ENCODE measurements around the gene TMPRSS4. TPM values are rescaled to one million over a fixed set of nuclear protein-coding genes. Genes with fewer than 3 reads are reported as not detected.

TMPRSS4 gene
- total and polyA plus RNA-seq, 2 donors (not counting 1 experiment from before 2014, with no cell fraction given) = not detected

DNA sequence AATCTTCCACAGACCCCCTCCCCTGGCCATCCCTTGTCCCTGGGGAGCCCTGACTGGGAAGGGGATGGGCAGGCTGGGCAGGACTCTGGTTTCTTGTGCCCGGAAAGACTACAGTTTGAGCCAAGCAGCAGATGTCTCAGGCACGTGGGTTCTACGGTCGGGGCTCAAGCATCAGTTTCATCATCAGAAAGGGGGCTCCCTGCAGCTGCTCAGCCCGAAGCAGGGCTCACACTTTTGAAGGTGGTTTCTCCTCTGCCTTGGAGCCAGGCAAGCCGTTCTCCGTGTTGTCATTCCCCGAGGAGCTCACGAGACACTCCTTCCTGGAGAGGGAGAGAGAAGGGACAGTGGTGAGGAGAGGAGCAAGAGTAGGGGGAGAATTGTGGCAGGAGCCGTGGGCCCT is 59.9 kb downstream of the TMPRSS4 start:
- peaks cover 55% of the 10 kb centered on the region for H3K27me3 Mint-ChIP-seq
- WGBS (ENCODE audit: insufficient coverage) = 80% methylated on average over 9 of the region's 10 CpGs

More for the DNA sequence above, 59.9 kb downstream of the TMPRSS4 start:
- Histone ChIP-seq H3K4me2 (replicated peaks; ENCODE audit: low read depth, low read length, poor library complexity, severe bottlenecking) (no peak overlapping the region), H3K4me1 (ENCODE audit: control insufficient read depth in 2 of 2, insufficient read depth in 2 of 2, low read length in 2 of 2) (no peaks in the 10 kb centered on the region), H2AFZ (ENCODE audit: insufficient read depth, low read depth, low read length, poor library complexity, severe bottlenecking) (no peak overlapping the region), H3K9ac (ENCODE audit: low read length) (no peak overlapping the region), H3K27me3 (replicated peaks in 1 of 4; ENCODE audit: control extremely low read depth in 1 of 4, control insufficient read depth in 3 of 4, insufficient read depth in 4 of 4, low read length in 3 of 4) (peaks cover 0 to 17% (median 5%) of the 10 kb centered on the region in 4 experiments), H3K36me3 (replicated peaks in 1 of 2; ENCODE audit: control extremely low read depth in 1 of 2, control insufficient read depth in 1 of 2, extremely low read depth in 1 of 2, insufficient read depth in 2 of 2, low read length in 1 of 2) (no peaks in the 10 kb centered on the region), H3K79me2 (ENCODE audit: control insufficient read depth, insufficient read depth, low read length) (no peaks in the 10 kb centered on the region), H3K9me3 (ENCODE audit: control extremely low read depth in 1 of 3, control insufficient read depth in 2 of 3, insufficient read depth in 1 of 3, low read length in 2 of 3) (no peaks in the 10 kb centered on the region), H3K27ac (ENCODE audit: low read length in 2 of 2) (no peak overlapping the region), H3K4me3 (ENCODE audit: control extremely low read depth in 1 of 5, extremely low read depth in 1 of 5, insufficient read depth in 1 of 5, low read depth in 2 of 5, low read length in 4 of 5) (no peak overlapping the region), H4K20me1 (ENCODE audit: control insufficient read depth, insufficient read depth, low read length, poor library complexity, severe bottlenecking) (no peaks in the 10 kb centered on the region)
- Mint-ChIP-seq H3K4me1 (no peaks in the 10 kb centered on the region), H3K4me3 (no peak overlapping the region), H3K9me3 (ENCODE audit: insufficient read depth) (no peaks in the 10 kb centered on the region), H3K27ac (no peak overlapping the region)
- no peak for ATAC-seq (ENCODE audit: low read depth)
- POLR2A ChIA-PET = no interaction called here
- TF ChIP-seq EZH2 (IDR thresholded peaks at IDR 0.05; ENCODE audit: borderline replicate concordance, insufficient read depth, low read depth, low read length, poor library complexity, severe bottlenecking) (no peak), CTCF (IDR thresholded peaks at IDR 0.05) (no peak)
- CTCF ChIA-PET = no interaction called here
- DNase-seq = no peak
- intact Hi-C loops (cut with micrococcal nuclease) = no loop called here

All from B cell (primary cell).